ENCODE measurements around the gene C2CD2L. TPM values are rescaled to one million over a fixed set of nuclear protein-coding genes. Genes with fewer than 3 reads are reported as not detected.

Gene C2CD2L
- total RNA-seq, 2 experiments from 2014 or later: 15.9 to 16.3 TPM

- H3K9me3 Mint-ChIP-seq (ENCODE audit: low read depth): no peaks in the 10 kb centered on the region
- H3K4me3 Mint-ChIP-seq: peak overlapping the region; percentile 15
- ChIA-PET CTCF (no interaction called here), POLR2A (interaction anchor here (0.7 kb wide), 1 partner anchor 46 kb away, joined by 3 read pairs; no protein-coding TSS in a partner anchor)
- intact Hi-C loops (cut with DNase I, micrococcal nuclease): loop anchor here in 1 of 2 experiments (2.0 kb wide), 1 partner anchor 85 kb away; the partner anchor contains the start of genes RPS25 and TRAPPC4
- peaks cover 45% of the 10 kb centered on the region for H3K4me1 Mint-ChIP-seq
- DNase-seq (no peak), ATAC-seq (no peak)
- H3K27ac Mint-ChIP-seq: peak overlapping the region; percentile 65
- no peaks in the 10 kb centered on the region for H3K27me3 Mint-ChIP-seq
- H3K36me3 Mint-ChIP-seq (ENCODE audit: low read depth): peaks cover 13% of the 10 kb centered on the region
These were observed 3.4 kb upstream of the C2CD2L start for GRCh38 chr11:119103793-119104192.

GRCh38 chr11:119107538-119108145, 498 bp downstream of the C2CD2L start:
- peak; percentile 36 for DNase-seq
- intact Hi-C loops (cut with DNase I, micrococcal nuclease): loop anchor here (1.0 to 5.0 kb wide), 9 partner anchors 12 to 315 kb away; partner anchors contain the start of genes HINFP (in 2 of the 2), CBL (in 1 of the 2), DDX6 (in 1 of the 2) and HMBS (in 1 of the 2)

GRCh38 chr11:119108146-119108856, 1.2 kb downstream of the C2CD2L start:
- peak; percentile 40 for ATAC-seq
- Mint-ChIP-seq H3K27me3 (no peaks in the 10 kb centered on the region), H3K27ac (peak overlapping the region; percentile 89), H3K36me3 (ENCODE audit: low read depth) (peaks cover 18% of the 10 kb centered on the region), H3K4me1 (peaks cover 39% of the 10 kb centered on the region), H3K4me3 (peak overlapping the region; percentile 89), H3K9me3 (ENCODE audit: low read depth) (no peaks in the 10 kb centered on the region)
- intact Hi-C loops (cut with DNase I, micrococcal nuclease): loop anchor here (5.0 kb wide), 2 partner anchors 89 to 316 kb away; partner anchors contain the start of gene DDX6 (in 1 of the 2)
- ChIA-PET POLR2A (interaction anchor here (1.8 to 2.1 kb wide), 2 partner anchors 13 to 14 kb away, joined by 6 to 10 read pairs; partner anchors contain the start of gene HINFP), CTCF (interaction anchor here (0.7 to 2.6 kb wide), 4 partner anchors 9 to 568 kb away, joined by 3 to 11 read pairs (median 4); a partner anchor contains a TSS)
- DNase-seq: peak; percentile 59

More at GRCh38 chr11:119107538-119108145, 498 bp downstream of the C2CD2L start:
- H3K4me1 Mint-ChIP-seq: peaks cover 42% of the 10 kb centered on the region
- peak overlapping the region; percentile 89 for H3K4me3 Mint-ChIP-seq
- H3K36me3 Mint-ChIP-seq (ENCODE audit: low read depth): peaks cover 16% of the 10 kb centered on the region
- CTCF ChIA-PET: interaction anchor here (0.8 to 1.7 kb wide), 7 partner anchors 12 to 231 kb away, joined by 3 to 9 read pairs (median 6); partner anchors contain the start of genes HINFP and VPS11
- no peaks in the 10 kb centered on the region for H3K27me3 Mint-ChIP-seq
- H3K27ac Mint-ChIP-seq: peak overlapping the region; percentile 89
- peak; percentile 9 for ATAC-seq
- POLR2A ChIA-PET: interaction anchor here (0.5 to 2.1 kb wide), 6 partner anchors 13 to 40 kb away, joined by 4 to 26 read pairs (median 8); partner anchors contain the start of genes HINFP and VPS11
- no peaks in the 10 kb centered on the region for H3K9me3 Mint-ChIP-seq (ENCODE audit: low read depth)

- Mint-ChIP-seq H3K4me3 (peak overlapping the region; percentile 89), H3K36me3 (ENCODE audit: low read depth) (peaks cover 22% of the 10 kb centered on the region), H3K27me3 (no peaks in the 10 kb centered on the region), H3K4me1 (peaks cover 40% of the 10 kb centered on the region), H3K27ac (peak overlapping the region; percentile 89), H3K9me3 (ENCODE audit: low read depth) (no peaks in the 10 kb centered on the region)
- ChIA-PET POLR2A (interaction anchor here (2.1 kb wide), 1 partner anchor 14 kb away, joined by 6 read pairs; a partner anchor contains a TSS), CTCF (interaction anchor here (0.7 to 2.6 kb wide), 4 partner anchors 9 to 568 kb away, joined by 3 to 11 read pairs (median 4); a partner anchor contains a TSS)
- intact Hi-C loops (cut with DNase I, micrococcal nuclease): loop anchor here (5.0 kb wide), 2 partner anchors 88 to 317 kb away; partner anchors contain the start of gene DDX6 (in 1 of the 2)
- DNase-seq (no peak), ATAC-seq (no peak)
These were observed 1.7 kb downstream of the C2CD2L start for GRCh38 chr11:119108857-119109221.

GRCh38 chr11:119109843-119110242, 2.7 kb downstream of the C2CD2L start:
- no peak for DNase-seq
- Mint-ChIP-seq H3K27ac (peak overlapping the region; percentile 67), H3K27me3 (no peaks in the 10 kb centered on the region), H3K4me3 (peak overlapping the region; percentile 89), H3K36me3 (ENCODE audit: low read depth) (peaks cover 27% of the 10 kb centered on the region), H3K4me1 (peaks cover 39% of the 10 kb centered on the region), H3K9me3 (ENCODE audit: low read depth) (no peaks in the 10 kb centered on the region)
- ChIA-PET POLR2A (interaction anchor here (0.6 to 2.1 kb wide), 2 partner anchors 13 to 15 kb away, joined by 3 to 6 read pairs; a partner anchor contains a TSS), CTCF (interaction anchor here (0.5 to 2.6 kb wide), 6 partner anchors 15 to 209 kb away, joined by 3 to 11 read pairs (median 3); partner anchors contain the start of gene CBL)
- ATAC-seq: no peak
- intact Hi-C loops (cut with DNase I, micrococcal nuclease): loop anchor here (5.0 kb wide), 2 partner anchors 87 to 318 kb away; partner anchors contain the start of gene DDX6 (in 1 of the 2)

GRCh38 chr11:119110439-119110838, 3.3 kb downstream of the C2CD2L start:
- Mint-ChIP-seq H3K27me3 (no peaks in the 10 kb centered on the region), H3K4me1 (peaks cover 42% of the 10 kb centered on the region), H3K4me3 (no peak overlapping the region), H3K9me3 (ENCODE audit: low read depth) (no peaks in the 10 kb centered on the region), H3K36me3 (ENCODE audit: low read depth) (peaks cover 31% of the 10 kb centered on the region), H3K27ac (peak overlapping the region; percentile 67)
- ATAC-seq: no peak
- DNase-seq: no peak
- intact Hi-C loops (cut with DNase I, micrococcal nuclease): no loop called here
- ChIA-PET CTCF (interaction anchor here (0.6 to 2.6 kb wide), 4 partner anchors 14 to 208 kb away, joined by 3 to 11 read pairs (median 4); a partner anchor contains a TSS), POLR2A (interaction anchor here (0.6 kb wide), 1 partner anchor 68 kb away, joined by 6 read pairs; no protein-coding TSS in a partner anchor)

- CTCF ChIA-PET: interaction anchor here (0.8 kb wide), 1 partner anchor 213 kb away, joined by 3 read pairs; no protein-coding TSS in a partner anchor
- Mint-ChIP-seq H3K4me3 (no peak overlapping the region), H3K27me3 (no peaks in the 10 kb centered on the region), H3K27ac (peak overlapping the region; percentile 30), H3K36me3 (ENCODE audit: low read depth) (peaks cover 41% of the 10 kb centered on the region), H3K9me3 (ENCODE audit: low read depth) (no peaks in the 10 kb centered on the region), H3K4me1 (peaks cover 45% of the 10 kb centered on the region)
- POLR2A ChIA-PET: no interaction called here
- intact Hi-C loops (cut with DNase I, micrococcal nuclease): no loop called here
- ATAC-seq (no peak), DNase-seq (no peak)
These were observed 4.3 kb downstream of the C2CD2L start for GRCh38 chr11:119111361-119111925.

GRCh38 chr11:119112314-119113020, 5.3 kb downstream of the C2CD2L start:
- Mint-ChIP-seq H3K4me3 (no peak overlapping the region), H3K27me3 (no peaks in the 10 kb centered on the region), H3K36me3 (ENCODE audit: low read depth) (peaks cover 47% of the 10 kb centered on the region), H3K27ac (peak overlapping the region; percentile 21), H3K9me3 (ENCODE audit: low read depth) (no peaks in the 10 kb centered on the region), H3K4me1 (peaks cover 40% of the 10 kb centered on the region)
- POLR2A ChIA-PET: interaction anchor here (1.0 to 1.1 kb wide), 2 partner anchors 9 to 10 kb away, joined by 3 read pairs; partner anchors contain the start of gene HINFP
- intact Hi-C loops (cut with DNase I, micrococcal nuclease): no loop called here
- DNase-seq: no peak
- ATAC-seq: no peak
- CTCF ChIA-PET: interaction anchor here (0.6 to 0.8 kb wide), 2 partner anchors 57 to 212 kb away, joined by 3 to 5 read pairs; no protein-coding TSS in a partner anchor

GRCh38 chr11:119113716-119114115, 6.6 kb downstream of the C2CD2L start:
- Mint-ChIP-seq H3K9me3 (ENCODE audit: low read depth) (no peaks in the 10 kb centered on the region), H3K36me3 (ENCODE audit: low read depth) (peaks cover 50% of the 10 kb centered on the region), H3K27ac (peak overlapping the region; percentile 55), H3K27me3 (no peaks in the 10 kb centered on the region), H3K4me1 (peaks cover 35% of the 10 kb centered on the region), H3K4me3 (no peak overlapping the region)
- ChIA-PET CTCF (no interaction called here), POLR2A (no interaction called here)
- ATAC-seq: no peak
- intact Hi-C loops (cut with DNase I, micrococcal nuclease): no loop called here
- no peak for DNase-seq

GRCh38 chr11:119114351-119114750, 7.2 kb downstream of the C2CD2L start:
- ChIA-PET POLR2A (no interaction called here), CTCF (no interaction called here)
- DNase-seq (no peak), ATAC-seq (no peak)
- Mint-ChIP-seq H3K27ac (no peak overlapping the region), H3K36me3 (ENCODE audit: low read depth) (peaks cover 50% of the 10 kb centered on the region), H3K9me3 (ENCODE audit: low read depth) (no peaks in the 10 kb centered on the region), H3K4me3 (no peak overlapping the region), H3K27me3 (no peaks in the 10 kb centered on the region), H3K4me1 (peaks cover 28% of the 10 kb centered on the region)
- intact Hi-C loops (cut with DNase I, micrococcal nuclease): no loop called here
